NB4 (cell line): ENCODE data around the gene NRCAM.

ENCODE experiments used
- CTCF ChIP-seq: IDR thresholded peaks from one replicate; pipeline ENCODE4 v1.5.1; 2012; ENCODE audit warnings: low read depth, low read length
- MAX ChIP-seq: IDR thresholded peaks from 2 replicates; pipeline ENCODE4 v1.6.1; 2011; ENCODE audit warnings: low read depth, low read length

DNA sequence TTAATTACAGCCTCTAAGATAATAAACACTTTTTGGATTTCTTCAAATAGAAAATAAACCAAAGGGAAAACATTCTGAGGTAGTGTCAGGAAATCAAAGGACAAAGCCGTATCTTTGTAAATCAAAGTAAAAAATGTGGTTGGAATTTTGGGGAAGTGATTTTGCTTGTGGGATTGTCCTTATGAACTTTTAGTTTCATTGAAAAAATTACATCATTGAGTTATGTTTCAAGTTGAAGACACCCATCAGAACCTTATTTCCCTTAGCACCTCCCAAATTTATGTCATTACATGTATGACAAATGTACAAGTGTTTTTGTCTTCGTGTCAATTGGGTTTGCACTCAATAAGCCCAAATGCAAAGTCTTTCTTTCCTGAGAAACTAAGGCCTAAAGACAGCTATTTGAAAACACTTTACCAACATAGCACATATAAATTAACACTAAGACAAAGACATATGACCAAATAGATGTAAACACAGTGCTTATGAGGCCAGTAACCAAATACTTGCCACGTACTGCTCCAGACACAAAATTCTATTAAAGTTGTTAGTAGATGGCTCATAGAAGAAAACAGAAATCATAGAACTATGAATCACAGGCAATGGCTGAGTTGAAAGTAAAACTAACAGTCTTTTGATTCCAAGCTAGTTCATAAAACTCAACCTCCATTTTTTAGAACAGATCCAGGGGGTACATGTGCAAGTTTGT, 299.2 kb downstream of the NRCAM start:
- TF ChIP-seq CTCF: no peak
- no peak for TF ChIP-seq MAX
